SK-N-MC (cell line): Measurements from ENCODE around the gene XPNPEP1.
"Not testable (repeated sequence)": the region's sequence is repeated elsewhere in the genome, so short reads cannot be mapped to it uniquely, and the experiment has no call there.

Experiments
- DNase-seq: peaks from one replicate; pipeline ENCODE4 v3.0.0-alpha.2; 2011; ENCODE audit warnings: low read depth, low spot score
- H3K27ac ChIP-seq: fragments of 200-600 bp; sonication (generic); 2 replicates; pipeline ENCODE4 v1.5.1; 2016; ENCODE audit warnings: mixed run types
- H3K36me3 ChIP-seq: fragments of 200-600 bp; sonication (generic); 2 replicates; pipeline ENCODE4 v1.6.1; 2017; ENCODE audit warnings: antibody characterized with exemption, low read length, mixed read lengths; ENCODE audit not compliant: insufficient read depth
- H3K4me3 ChIP-seq: fragments of 200-600 bp; sonication (generic); 2 replicates; pipeline ENCODE4 v1.5.1; 2016
- H3K9ac ChIP-seq: fragments of 200-600 bp; sonication (generic); 2 replicates; pipeline ENCODE4 v1.8.0; 2017; ENCODE audit warnings: mixed run types, mixed read lengths; ENCODE audit not compliant: insufficient read length
- H3K9me3 ChIP-seq: fragments of 200-600 bp; sonication (generic); 2 replicates; pipeline ENCODE4 v1.6.1; 2017; ENCODE audit warnings: low read depth, mild to moderate bottlenecking, antibody characterized with exemption, low read length, moderate library complexity, mixed read lengths
- EZH2 ChIP-seq: fragments of 200-600 bp; sonication (generic); IDR thresholded peaks from one replicate; pipeline ENCODE4 v1.6.1; 2017; ENCODE audit warnings: antibody characterized with exemption
- FOXP2 ChIP-seq: optimal IDR thresholded peaks from 2 replicates; pipeline ENCODE3; 2011; ENCODE audit warnings: mild to moderate bottlenecking, moderate library complexity; ENCODE audit not compliant: insufficient read depth; ENCODE audit errors: extremely low read length, control extremely low read depth
- POLR2AphosphoS5 ChIP-seq: IDR thresholded peaks from 2 replicates; pipeline ENCODE4 v1.6.1; 2012; ENCODE audit warnings: mild to moderate bottlenecking, low read depth, low read length, borderline replicate concordance

XPNPEP1 gene

DNA sequence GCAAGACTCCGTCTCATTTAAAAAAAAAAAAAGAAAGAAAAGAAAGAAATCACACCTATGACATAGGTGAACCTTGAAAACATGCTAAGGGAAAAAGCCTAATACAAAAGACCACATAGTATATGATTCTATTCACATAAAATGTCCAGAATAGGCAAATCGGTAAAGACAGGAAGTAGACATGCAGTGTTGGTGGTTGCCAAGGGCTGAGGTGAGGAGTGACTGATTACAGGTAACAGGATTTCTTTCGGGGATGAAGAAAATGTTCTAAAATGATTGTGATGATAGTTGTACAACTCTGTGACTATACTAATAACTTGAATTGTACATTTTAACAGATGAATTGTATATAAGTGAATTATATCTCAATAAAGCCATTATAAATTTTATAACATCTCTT is 3.3 kb downstream of the XPNPEP1 start:
- TF ChIP-seq FOXP2 = no peak
- no peak for TF ChIP-seq POLR2AphosphoS5
- TF ChIP-seq EZH2 = no peak
- Histone ChIP-seq H3K9me3 (no peaks in the 10 kb centered on the region), H3K4me3 (no peak overlapping the region), H3K36me3 (no peaks in the 10 kb centered on the region), H3K9ac (no peak overlapping the region), H3K27ac (no peak overlapping the region)
- no peak for DNase-seq

DNA sequence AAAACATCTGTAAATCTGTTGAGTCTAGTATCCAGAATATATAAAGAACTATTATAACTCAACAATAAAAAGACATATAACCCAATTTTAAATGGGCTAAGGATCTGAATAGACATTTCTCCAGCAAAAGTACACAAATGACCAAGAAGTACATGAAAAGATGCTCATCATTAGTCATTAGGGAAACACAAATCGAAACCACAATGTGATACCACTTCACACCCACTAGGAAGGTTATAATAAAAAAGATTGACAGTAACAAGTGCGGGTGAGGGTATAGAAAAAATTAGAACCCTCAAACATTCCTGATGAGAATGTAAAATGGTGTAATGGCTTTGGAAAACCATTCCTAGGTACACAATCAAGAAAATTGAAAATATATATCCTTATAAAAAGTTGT is 4.1 kb downstream of the XPNPEP1 start:
- Histone ChIP-seq H3K4me3 (no peak overlapping the region), H3K27ac (no peak overlapping the region), H3K9me3 (no peaks in the 10 kb centered on the region), H3K9ac (no peak overlapping the region), H3K36me3 (no peaks in the 10 kb centered on the region)
- TF ChIP-seq EZH2 (no peak), FOXP2 (no peak), POLR2AphosphoS5 (no peak)
- no peak for DNase-seq

DNA sequence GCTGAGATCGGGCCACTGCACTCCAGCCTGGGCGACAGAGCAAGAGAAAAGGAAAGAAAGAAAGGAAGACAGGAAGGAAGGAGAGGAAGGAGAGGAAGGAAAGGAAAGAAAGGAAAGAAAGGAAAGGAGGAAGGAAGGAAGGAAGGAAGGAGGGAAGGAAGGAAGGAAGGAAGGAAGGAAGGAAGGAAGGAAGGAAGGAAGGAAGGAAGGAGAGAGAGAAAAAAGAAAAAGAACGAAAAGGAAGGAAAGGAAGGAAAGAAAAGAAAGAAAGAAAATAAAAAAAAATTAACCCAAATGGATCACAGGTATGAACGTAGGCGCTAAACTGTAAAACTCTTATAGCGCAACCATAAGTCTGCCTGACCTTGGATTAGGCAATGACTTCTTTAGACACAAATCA is 4.6 kb downstream of the XPNPEP1 start:
- not testable (repeated sequence) for H3K9me3 ChIP-seq, DNase-seq, H3K9ac ChIP-seq, H3K4me3 ChIP-seq, H3K27ac ChIP-seq, H3K36me3 ChIP-seq

DNA sequence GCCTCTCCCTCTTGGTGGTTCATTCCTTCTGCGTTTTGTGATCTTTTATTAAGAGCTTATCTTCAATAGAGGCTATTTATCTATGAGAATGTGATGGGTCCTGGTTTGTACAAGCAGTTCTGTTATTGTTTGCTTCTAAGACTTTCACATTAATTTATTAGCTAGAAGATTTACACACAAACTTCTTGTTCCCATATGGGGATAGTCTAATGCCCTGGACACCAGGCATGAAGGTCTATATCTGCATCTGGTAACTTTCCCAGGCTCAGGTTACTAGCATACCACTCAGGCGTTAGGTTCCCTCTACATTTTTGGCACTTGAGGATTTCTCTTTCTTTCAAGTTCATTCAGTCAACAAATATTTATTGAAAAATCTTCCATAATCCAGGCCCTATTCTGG is 7.7 kb downstream of the XPNPEP1 start:
- DNase-seq = no peak
- H3K9me3 ChIP-seq = no peaks in the 10 kb centered on the region
- H3K27ac ChIP-seq = no peak overlapping the region
- H3K4me3 ChIP-seq = no peak overlapping the region
- no peak for TF ChIP-seq POLR2AphosphoS5
- TF ChIP-seq EZH2 = no peak
- no peak for TF ChIP-seq FOXP2
- H3K9ac ChIP-seq = no peak overlapping the region
- no peaks in the 10 kb centered on the region for H3K36me3 ChIP-seq

DNA sequence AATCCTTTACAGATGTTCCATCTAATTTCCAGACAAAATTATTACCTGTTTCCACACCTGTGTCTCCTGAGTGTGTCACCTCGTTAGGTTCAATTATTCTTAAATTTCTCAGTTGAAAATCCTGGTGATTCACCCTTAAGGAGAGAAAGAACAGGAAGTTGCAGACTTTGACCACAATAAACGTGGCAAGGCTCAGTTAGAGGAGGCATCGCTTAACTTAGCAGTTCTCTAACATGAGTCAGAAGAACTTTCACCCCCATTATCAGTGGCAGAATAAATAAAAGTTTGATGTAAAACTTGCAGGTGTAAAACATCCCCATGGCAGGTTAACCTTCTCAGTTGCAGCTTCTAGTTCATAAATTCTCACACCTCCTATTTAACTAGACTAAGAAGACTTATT is 8.3 kb downstream of the XPNPEP1 start:
- no peak overlapping the region for H3K4me3 ChIP-seq
- DNase-seq = no peak
- H3K9ac ChIP-seq = no peak overlapping the region
- H3K27ac ChIP-seq = no peak overlapping the region
- no peaks in the 10 kb centered on the region for H3K9me3 ChIP-seq
- TF ChIP-seq POLR2AphosphoS5 (no peak), FOXP2 (no peak), EZH2 (no peak)
- H3K36me3 ChIP-seq = no peaks in the 10 kb centered on the region

DNA sequence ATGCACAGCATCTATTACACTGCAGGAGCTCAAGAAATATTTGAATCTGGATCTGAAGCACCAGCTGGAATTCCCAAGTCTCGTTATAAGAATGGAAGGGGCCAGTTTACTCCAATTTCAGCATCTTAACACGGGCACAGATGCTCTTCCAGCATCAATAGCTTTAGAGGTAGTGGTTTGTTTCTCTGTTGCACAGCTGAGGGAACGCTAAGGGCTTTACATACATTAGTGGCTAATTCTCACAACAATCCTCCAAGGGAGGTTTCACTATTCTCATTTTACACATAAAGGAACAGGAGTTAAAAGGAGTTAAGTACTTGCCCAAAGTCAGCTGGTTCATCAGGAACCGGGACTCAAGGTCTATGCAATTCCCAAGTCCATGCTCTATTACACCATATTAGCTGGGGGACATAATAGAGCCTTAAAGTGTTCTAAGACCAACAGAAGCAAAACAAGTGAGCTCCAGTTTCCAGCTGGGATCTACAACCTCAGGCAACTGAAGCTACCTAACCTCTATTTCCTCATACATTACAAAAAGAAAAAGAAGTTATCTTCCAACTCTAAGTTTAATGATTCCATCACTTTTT is 9.9 kb downstream of the XPNPEP1 start:
- Histone ChIP-seq H3K27ac (no peak overlapping the region), H3K9ac (no peak overlapping the region), H3K9me3 (no peaks in the 10 kb centered on the region), H3K36me3 (no peaks in the 10 kb centered on the region), H3K4me3 (no peak overlapping the region)
- no peak for TF ChIP-seq EZH2
- TF ChIP-seq POLR2AphosphoS5 = no peak
- no peak for TF ChIP-seq FOXP2
- DNase-seq = no peak

DNA sequence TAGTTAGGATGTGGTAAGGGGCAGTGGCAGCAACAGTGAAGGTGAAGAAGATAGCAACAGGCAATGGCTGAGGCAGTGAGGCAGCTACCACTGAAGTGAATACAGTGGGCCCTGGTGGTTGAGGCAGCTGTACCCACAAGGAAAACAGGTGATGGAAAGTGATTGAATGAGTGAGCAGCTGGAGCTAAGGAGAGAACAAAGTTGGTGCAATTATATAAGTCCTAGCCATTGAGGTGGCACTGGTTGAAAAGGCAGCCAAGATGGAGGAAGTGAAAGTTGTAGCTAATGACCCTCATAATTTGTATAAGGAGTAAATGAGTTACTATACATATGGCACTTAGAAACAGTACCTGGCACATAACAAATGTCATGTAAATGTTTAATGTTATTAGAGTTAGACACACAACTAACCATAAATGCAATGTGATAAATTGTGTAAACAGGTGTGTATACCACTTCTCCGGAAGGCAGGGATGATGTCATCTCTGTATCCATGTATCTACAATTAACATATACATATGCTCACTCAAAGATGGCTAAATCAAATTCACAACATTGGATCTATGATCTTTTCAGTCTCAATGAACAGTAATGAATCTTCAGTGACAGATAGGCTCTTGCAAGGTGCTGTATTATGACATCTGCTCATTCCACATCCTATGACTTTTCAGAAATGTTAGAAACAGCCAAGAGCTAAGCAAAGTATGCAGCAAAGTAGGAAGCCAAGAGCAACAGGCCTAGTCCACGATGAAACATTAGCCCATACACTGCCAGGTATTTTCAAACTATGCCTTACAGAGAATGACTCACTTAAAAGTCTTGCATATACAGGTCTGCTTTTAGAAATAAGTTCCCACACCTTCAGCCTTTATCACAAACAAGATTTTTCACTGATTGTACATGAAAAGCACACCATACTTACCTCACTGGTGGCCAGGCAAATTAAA is 10.7 kb downstream of the XPNPEP1 start:
- no peaks in the 10 kb centered on the region for H3K9me3 ChIP-seq
- H3K9ac ChIP-seq = no peak overlapping the region
- DNase-seq = no peak
- no peak overlapping the region for H3K4me3 ChIP-seq
- TF ChIP-seq POLR2AphosphoS5 (no peak), FOXP2 (no peak), EZH2 (no peak)
- H3K27ac ChIP-seq = no peak overlapping the region
- no peaks in the 10 kb centered on the region for H3K36me3 ChIP-seq

DNA sequence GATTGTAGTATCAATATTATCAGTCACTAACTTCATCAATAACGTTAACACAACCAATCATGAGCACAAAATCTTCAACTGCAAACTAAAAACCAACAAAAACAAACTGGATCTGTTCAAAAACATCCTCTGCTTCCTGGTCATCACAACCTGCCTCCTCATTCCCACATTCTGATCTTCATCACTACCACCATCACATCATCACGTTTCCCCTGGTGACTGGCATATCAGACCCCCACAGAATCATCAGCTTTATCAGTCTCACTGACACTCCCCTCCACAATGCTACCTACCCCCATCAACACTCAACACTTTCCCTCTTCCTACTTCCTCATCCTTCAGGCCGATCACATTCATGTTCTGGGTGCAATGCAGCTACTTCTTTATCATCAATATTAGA is 11.4 kb downstream of the XPNPEP1 start:
- H3K36me3 ChIP-seq = no peaks in the 10 kb centered on the region
- H3K9me3 ChIP-seq = no peaks in the 10 kb centered on the region
- H3K27ac ChIP-seq = no peak overlapping the region
- TF ChIP-seq POLR2AphosphoS5 = no peak
- TF ChIP-seq EZH2 = no peak
- no peak for TF ChIP-seq FOXP2
- no peak overlapping the region for H3K4me3 ChIP-seq
- H3K9ac ChIP-seq = no peak overlapping the region
- no peak for DNase-seq

DNA sequence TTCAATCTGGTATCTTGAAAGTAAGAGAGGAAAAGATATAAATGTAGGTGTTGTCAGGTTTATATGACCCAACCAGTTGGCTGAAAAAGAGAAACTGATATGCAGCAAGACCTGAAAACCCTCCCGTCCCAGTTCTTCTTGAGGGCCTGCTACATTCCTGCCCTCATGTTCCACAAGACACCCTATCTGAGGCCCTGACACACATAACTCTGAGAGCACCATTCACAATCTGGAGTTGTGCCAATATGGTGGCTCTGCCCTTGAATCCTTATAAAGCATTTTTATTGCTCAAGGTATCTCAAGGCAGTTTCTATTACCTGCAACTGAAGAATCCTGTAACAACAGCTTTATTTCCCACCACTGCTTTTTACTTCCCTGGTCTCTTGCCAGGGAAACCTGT is 17.0 kb downstream of the XPNPEP1 start:
- H3K9me3 ChIP-seq = no peaks in the 10 kb centered on the region
- no peak overlapping the region for H3K4me3 ChIP-seq
- no peak for DNase-seq
- no peaks in the 10 kb centered on the region for H3K36me3 ChIP-seq
- no peak overlapping the region for H3K27ac ChIP-seq
- H3K9ac ChIP-seq = no peak overlapping the region
- TF ChIP-seq POLR2AphosphoS5 = no peak
- TF ChIP-seq EZH2 = no peak
- no peak for TF ChIP-seq FOXP2
